KG1 (cell line): ENCODE results near the gene GLP1R.

Experiments
- DNase-seq: peaks from one replicate; lab custom pipeline; 2025; lab: John Stamatoyannopoulos, UW

Gene GLP1R

DNA sequence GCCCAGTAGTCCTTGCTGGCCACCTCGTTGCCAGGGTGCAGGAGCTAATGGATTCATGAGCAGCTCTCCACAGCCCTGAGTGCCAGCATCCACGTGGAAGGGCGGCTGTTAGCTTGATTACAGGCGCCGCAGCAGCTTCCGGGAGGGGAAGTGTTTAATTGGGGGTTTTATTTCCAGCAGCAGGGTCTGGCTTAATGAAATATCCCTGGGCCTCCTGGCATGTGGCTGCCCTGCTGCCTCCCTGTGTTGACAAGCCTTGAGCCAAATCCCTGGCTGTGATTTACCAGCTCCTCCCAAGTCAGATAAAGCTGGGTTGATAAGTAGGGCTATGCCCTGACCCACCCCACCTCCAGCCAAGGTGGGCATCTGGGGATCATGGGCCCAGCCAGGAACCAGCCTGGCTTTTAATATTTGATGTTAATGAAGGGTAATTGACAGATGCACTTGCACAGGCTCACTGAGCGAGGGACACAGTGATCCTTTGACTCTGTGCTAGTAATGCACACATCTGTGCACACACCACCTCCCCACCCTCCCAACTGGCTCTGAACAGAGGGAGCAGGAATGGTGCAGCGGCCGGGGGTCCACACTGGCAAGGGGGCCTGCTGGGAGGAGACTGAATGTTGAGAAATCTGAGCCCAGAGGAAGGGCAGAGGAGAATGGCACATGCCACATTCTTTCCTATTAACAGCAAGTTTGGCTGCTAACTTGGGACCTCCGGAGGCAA lies 13.6 kb downstream of the GLP1R start:
- no peak for DNase-seq

DNA sequence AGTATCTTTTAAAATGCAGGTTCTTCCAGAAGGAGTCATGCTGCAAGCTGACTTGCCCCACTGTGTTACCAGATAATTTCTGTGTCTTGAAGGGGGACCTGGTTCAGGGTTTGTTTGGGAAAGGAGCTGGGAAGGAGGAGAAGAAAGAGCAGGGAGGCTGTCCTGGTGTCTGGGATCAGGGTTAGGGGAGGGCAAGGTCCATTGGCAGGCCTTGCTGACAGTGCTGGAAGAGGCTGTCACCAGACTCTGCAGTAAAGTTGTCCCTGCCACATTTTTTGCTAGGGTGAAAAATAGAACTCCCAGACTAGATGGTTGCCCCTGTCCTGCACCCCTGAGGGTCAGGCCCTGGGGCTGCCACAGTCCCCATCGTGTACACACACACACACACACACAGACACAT lies 14.9 kb downstream of the GLP1R start:
- no peak for DNase-seq

DNA sequence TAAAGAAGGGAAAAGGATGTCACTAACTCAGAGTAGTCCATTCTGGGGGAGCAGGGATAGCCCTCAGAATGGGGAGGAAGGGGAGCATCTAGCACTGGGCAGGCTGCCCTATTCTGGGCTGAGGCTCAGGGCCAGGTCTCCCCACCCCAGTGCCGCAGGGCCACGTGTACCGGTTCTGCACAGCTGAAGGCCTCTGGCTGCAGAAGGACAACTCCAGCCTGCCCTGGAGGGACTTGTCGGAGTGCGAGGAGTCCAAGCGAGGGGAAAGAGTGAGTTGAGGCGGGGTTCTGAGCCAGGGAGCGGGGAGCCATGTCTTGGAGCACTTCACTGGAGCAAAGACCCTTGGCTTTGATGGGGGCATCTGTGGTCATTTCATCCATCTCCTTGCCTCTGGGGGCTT lies 17.0 kb downstream of the GLP1R start:
- no peak for DNase-seq

DNA sequence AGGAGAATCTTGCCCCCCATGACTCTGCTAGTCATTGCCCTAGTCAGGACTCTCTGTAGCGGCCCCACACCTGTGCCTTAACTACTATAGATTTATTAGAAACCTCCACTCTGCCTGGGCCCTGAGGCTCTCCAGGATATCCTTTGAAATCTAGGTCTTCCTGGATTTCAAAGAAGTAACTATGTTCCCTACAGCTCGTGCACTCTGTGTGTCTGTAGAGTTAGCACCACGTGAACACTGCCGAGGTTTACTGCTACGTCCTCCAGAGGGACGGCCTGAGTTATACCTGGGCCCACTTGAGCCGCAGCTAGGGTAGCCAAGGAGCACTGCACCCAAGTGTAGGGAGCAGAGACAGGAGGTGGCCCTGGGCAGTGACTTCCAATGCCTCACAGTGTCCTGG lies 19.8 kb downstream of the GLP1R start:
- DNase-seq = no peak

DNA sequence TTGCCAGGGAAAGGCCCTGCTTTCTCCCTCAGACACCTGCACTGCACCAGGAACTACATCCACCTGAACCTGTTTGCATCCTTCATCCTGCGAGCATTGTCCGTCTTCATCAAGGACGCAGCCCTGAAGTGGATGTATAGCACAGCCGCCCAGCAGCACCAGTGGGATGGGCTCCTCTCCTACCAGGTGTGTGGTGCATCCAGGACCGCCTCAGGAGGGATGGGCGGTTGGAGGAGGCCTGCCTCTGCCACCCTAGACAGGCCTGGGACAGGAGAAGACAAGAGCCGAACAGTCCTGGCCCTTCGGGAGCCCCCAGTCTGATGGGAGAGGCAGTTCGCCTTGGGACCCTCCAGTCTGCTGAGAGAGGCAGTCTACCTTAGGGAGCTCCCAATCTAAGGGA lies 24.2 kb downstream of the GLP1R start:
- DNase-seq = no peak

DNA sequence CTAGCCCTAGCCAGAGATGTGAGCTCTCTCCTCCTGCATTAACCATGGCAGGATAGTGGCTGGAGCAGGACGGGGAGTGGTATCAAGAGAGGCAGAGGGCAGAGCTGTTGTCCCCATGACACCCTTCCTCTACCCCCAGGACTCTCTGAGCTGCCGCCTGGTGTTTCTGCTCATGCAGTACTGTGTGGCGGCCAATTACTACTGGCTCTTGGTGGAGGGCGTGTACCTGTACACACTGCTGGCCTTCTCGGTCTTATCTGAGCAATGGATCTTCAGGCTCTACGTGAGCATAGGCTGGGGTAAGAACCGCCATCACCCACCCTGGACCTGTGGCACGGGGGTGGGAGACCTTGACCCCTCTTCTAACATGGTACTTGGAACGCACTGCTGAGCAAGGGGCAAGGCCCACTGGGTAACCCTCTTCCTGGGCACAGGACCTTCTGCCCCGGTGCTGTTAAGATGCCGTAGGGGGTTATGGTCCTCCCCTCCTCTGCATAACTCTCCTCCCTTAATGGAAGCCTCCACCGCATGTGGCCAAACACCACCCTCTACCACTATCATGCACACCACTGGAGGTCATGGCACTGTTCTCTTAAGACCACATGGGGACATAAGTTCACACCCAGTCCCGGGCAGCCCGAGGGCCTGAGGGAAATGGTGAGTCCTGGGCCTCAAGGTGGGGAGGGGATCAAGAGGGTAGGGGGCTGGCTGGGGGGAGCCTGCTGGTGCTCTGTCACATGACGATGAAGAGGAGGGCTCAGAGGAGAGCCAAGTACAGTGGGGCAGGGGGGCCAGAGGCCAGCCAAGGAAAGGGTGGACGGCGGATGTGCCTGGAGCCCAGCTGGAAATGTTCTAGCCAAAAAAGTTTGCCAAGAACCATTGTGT lies 25.1 kb downstream of the GLP1R start:
- no peak for DNase-seq

DNA sequence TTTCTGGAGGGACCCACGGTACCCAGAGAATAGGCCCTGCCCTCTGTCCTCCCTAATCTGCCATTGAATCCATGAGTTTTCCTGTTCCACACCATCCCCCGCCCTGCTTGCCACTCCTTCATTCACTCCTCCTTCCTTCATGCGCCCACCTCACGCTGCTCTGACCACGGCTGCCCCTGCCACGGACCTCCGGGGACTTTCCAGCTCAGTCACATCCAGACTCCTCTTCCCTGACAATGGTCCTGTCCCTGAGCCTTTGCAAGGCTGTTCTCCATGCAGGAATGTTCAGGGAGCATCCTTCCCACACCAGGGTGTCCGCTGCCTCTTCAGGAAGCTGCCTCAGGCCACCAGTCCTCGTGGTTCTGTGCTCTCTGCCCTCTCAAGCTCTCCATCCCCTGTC lies 25.9 kb downstream of the GLP1R start:
- no peak for DNase-seq

DNA sequence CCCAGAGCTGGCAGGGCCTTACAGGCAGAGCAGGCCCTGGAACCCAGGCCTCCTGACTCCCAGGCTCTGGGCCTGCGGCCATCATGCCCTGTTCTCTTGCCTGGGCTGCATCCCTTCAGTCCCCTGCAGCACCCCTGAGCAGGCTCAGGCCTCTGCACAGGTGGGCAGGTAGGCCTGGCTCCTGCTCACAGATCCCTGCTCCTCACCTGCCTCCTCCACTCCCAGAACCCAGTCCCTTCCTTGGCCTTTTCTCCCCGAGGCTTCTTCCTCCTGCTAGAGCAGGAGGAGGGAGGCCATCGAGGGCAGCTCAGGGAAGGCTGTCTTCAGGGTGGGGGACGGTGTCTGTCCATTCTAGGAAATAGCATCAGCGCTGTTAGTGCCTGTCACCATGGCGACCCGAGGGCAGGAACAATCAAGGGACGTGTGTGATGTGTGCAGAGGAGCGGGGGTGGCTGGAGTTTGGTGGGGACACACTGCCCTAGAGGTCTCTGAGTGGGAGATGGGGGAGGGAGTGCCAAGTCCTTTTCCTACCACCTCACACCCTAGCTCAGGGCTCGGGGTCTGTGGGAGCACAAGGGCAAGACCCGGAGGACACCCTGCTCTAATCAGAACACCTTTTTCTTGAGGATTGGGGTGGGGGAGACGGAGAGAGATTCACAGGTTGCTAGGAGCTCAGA lies 26.6 kb downstream of the GLP1R start:
- no peak for DNase-seq

DNA sequence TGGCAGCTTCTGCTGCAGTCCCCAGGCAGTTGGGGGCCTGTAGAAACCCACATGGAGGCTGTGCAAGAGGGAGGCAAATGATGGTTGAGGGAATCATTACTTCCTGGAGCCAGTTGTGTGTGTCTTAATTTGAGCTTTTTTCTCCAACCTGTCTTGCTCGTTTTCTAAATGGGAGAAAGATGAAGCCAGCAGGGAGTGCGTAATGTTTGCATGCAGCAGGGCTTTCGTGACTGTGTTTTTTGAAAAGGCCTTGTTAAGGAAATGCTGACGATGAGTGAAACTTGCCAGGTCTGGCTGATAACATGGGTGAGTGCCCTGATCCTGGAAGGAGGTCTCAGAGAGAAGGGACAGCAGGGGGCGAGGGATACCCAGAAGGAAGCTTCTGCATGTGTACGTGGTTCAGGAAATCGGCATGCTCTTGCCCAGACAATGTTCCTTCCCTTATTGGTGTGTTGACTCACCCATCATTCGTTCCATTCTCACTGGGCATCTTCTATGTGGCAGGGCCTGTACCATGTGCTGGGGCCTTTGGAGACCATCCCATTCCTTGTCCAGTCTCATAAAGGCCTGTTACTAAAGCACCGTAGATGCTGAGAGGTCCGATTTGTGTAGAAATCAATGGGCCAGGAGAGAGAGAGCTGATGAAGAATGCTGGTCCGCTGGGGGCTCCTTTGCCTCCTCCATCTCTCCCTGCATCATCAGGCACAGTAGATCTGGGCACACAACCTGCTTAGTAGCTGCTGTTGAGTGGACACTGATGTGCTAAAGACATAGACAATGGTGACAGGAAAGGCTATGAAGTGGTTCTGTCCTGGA lies 27.4 kb downstream of the GLP1R start:
- DNase-seq = no peak

DNA sequence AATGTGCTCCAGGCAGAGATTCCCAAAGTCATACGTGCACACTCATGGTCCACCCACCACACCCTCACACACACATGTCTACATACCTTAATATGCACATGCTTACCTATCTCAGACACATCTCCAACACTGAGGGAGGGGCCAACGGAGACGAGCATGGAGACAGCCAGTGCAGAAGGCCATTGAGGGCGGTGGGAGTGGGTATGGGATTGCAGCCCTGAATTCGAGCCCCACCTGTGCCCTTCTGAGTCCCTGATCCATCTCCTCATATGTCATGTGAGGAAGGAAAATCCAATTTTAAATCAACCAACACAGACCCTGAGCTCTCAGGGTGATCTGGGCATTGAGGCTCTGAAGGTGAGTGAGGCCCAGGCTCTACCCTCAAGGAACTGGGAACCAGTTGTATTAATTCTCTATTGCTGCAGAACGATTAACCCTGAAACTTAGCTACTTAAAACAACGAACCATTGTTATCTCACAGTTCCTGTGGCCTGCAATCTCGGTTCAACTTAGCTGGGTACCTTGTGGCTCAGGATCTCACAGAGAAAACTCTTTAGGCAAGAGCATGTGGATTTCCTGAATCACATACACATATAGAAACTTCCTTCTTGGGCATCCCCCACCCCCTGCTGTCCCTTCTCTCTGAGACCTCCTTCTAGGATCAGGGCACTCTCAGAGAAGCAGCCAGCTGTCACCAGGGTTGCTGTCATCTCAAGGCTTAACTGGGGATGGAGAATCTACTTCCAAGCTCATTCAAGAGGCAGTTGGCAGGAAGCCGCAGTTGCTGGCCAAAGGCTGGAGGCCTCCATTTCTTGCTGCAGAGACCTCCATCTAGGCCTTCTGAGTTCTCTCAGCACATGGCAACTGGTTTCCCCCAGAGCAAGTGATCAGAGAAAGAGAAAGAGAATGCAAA lies 28.3 kb downstream of the GLP1R start:
- DNase-seq = no peak

DNA sequence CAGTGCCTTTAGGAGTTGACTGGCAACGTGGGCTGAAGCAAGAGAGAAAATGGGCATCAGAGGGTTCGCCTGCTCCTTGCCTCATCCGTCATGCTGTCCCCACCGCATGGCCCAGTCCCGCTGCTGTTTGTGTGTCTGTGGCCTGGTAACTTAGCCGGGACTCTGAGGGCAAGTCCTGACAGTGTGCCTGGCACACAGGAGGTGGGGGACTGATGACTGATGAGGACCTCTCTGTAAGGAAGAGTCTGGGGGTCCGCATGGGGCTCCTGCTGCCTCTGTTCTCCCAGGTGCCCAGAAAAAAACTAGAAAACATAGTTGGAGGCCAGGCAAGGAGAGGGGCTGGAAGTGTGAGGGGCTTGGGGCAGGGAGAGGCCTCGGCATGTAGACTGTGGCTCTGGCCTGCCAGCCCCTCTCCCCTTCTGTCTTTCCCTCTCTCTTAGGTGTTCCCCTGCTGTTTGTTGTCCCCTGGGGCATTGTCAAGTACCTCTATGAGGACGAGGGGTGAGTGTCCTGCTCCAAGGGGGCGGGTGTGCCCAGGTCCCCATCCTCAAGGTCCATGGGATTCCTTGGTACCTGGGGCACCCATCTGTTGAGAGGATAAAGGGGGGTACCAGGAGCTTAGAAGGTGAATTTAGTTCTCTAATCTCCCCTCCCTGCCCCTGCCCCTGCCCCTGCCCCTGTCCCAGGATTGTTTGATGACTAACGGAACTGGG lies 29.5 kb downstream of the GLP1R start:
- no peak for DNase-seq

DNA sequence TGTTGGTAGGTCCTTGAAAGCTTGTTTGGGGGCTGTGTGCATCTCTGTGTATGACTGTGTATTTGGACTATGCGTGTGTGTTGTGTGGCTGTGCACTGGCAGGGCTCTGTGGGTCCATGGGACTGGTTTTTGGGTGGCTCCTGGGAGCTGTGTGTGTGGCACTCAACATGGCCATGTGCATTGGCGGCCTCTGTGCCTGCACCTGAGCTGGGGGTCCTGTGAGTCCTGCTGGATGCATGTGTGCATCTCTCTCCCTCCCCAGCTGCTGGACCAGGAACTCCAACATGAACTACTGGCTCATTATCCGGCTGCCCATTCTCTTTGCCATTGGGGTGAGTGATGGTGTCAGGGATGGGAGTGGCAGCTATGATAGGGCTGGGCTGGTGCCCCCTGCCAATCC lies 30.1 kb downstream of the GLP1R start:
- no peak for DNase-seq

DNA sequence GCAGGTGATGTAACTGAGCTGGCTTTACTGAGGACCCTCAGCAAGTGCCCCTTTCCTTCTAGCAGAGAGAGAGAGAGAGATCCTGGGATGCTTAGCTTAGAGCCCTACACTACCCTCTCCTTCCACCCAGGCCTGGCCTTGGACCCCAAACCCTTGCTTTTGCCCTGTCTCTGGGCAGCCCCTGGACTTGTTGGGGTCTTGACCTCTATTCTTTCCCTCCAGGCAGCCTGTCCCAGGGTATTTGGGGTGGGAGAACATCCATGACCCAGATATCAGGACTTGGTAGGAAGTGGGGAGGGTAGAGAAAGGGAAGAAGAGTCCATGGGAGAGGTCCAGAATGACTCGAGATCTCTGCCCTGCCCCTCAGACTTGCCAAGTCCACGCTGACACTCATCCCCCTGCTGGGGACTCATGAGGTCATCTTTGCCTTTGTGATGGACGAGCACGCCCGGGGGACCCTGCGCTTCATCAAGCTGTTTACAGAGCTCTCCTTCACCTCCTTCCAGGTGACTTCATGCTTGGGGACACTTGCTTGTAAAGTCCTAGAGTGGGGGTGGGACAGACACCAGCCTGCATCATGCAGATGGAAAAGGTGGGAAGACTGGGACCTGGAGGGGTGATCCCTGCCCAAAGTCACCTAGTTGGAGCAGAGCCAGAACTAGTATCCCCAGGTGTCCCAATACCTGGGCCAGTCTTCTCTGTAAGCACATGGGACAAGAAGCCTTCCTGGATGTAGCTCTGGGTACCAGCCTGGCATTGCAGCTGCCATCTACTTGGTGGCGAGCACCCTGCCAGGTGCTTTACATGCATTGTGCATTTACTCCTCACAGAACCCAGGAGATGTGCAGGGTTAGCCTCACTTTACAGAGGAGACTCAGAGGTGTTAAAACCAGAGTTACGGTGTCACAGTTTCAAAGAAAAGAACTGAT lies 30.9 kb downstream of the GLP1R start:
- no peak for DNase-seq

DNA sequence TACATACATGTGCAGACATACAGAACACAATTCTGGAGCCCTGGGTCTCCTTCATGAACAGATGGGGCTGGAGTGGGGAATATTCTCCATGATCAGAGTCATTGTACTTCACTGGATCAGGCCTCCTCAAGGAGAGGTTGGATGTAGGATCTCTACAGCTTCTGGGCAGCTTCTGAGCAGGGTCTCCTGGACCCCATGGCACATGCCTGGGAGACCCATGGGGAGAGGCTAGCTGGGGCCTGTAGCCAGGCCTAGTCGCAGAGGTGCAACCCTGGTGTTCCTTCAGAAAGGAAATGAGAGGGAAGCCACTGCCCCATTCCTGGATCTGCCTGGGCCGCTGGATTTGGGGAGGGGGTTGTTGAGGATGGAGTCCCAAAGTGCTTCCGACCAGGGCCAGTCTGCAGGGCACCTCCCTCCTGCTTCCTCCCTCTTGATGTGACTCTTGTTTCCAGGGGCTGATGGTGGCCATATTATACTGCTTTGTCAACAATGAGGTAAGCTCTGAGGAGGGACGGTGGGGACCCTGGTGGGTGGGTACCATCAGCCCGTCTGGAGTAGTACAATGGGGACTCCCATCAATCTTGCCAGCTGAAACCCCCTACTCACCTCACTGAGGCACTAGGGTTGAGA lies 31.8 kb downstream of the GLP1R start:
- DNase-seq = no peak

DNA sequence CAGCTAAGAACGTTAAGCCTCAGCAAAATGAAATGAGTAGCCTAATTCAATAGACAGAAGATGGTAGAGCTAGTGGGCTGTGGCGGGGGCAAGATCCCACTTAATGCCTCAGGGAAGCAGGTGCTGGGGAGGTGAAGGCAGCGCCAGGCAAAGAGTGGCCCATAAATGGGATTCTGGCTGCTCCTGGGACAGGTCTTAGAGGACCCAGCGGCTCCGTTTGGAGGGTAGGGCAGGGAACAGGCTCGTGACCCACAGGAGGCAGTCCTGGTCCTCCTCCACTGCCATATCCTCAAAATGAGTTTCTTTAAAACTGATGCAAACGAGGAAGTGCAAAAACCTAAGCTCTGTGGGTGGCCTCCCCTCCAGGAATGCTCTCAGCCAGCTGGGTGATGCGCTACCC lies 33.7 kb downstream of the GLP1R start:
- no peak for DNase-seq

DNA sequence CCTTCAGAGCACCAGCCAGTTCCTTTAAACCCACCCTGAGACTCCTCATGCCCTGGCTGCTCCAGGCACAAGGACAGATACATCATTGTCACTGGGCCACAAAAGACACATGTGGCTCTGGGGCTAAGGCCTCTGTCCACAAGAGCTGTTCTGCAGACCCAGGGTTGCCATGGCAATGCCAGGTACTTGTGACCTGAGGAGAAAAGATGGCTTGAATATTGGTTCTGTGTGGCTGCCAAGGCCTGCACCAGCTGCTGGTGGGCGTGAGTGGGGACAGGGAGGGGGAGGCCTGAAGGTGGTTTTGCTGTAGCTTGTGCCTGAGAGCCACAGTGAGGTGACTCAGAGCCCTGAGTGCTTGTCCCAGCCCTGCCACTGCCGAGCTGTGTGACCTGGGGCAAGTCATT lies 34.7 kb downstream of the GLP1R start:
- DNase-seq = no peak

DNA sequence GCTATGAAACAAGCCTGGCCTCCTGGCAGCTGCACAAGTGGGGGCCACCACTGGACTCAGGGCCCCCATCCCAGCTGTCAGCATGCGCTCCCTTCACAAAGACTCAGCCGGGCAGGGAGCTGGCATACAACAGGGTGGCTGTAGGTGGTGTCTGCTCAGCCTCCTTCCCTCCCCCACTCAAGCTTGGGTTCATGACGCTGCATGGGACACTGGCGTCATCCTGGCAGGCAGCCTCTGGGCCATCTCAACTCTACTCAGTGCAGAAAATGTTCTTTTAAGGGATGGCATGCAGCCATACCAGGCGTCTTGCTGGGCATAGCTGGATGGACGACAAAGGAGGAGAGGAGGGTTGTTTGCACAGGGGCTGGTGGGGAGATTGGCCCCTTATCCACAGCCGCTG lies 35.9 kb downstream of the GLP1R start:
- no peak for DNase-seq

DNA sequence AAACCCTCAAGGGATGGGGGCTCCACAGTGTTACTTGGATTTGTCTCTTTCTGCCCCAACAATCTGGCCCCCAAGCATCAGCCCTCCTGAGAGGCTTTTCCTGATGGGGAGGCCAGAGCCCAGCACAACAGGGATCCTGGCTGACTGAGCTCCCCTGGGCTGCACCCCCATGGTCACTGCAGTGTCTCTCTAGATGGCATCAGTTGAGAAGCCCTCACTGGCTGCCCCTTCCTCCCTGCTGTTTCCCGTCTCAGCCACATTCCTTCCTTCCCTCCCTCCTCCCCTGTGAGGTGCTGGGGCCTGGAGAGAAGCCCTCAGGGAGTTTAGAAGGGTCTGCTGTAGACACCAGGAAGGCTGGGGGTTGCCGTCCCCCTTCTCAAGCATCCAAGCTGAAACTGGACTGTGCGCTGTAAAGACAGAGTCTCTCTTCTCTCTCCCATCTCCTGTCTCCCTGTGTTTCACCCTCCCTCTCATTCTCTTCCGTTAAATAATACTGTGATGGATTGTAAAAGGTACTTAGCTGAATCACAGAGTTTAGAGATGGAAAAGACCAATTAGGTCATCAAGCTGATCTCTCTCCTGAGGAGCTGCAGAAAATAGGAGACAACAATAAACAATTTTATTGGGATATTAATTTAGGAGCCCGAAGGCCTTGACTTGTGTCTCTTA lies 36.7 kb downstream of the GLP1R start:
- no peak for DNase-seq
